HCEC 1CT (cell line): ENCODE results near the gene PRR14L.
"Not testable (repeated sequence)": the region's sequence is repeated elsewhere in the genome, so short reads cannot be mapped to it uniquely, and the experiment has no call there.

Source experiments
- DNase-seq: peaks from one replicate; pipeline ENCODE4 v3.0.0-alpha.2; 2017

Gene PRR14L

DNA sequence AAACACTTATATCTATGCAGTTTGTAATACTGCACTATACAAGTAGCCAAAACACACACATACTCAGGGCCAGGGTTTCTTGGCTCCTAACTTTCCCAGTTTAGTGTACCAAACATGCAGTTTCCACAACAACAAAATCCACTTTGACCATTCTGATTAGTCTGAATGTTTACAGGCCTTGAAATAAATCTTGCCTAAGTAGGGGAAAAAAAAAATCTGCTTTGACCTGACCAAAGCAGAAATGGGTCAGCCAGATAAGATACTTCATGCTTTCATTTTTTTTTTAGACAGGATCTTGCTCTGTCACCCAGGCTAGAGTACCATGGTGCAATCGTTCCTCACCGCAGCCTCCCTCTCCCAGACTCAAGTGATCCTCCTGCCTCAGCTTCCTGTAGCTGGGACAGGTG is 10.1 kb downstream of the PRR14L start:
- DNase-seq, result no peak

GRCh38 chr22:31738566-31738965 is 11.4 kb downstream of the PRR14L start:
- no peak for DNase-seq

GRCh38 chr22:31737932-31738331 is 12.0 kb downstream of the PRR14L start:
- no peak for DNase-seq

GRCh38 chr22:31736458-31736857 is 13.5 kb downstream of the PRR14L start:
- DNase-seq, result no peak

DNA sequence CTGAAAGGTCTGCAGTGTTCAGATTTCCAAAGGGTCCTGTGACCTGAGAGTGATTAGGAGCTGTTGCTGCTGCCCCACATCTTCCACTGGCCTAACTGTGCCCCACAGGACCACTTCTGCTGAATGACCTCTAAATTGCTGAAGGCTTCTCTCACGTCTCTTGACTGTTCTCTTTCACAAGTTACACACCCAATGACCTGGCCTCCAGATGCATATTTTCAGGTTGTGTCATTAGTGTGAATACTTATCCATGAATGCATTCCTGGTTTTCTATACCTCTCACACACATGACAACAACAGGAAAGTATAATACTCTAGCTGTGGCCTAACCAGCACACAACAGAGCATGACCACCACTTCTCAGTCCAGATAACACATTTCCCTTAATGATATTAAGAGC is 15.4 kb downstream of the PRR14L start:
- DNase-seq, result peak; percentile 84

DNA sequence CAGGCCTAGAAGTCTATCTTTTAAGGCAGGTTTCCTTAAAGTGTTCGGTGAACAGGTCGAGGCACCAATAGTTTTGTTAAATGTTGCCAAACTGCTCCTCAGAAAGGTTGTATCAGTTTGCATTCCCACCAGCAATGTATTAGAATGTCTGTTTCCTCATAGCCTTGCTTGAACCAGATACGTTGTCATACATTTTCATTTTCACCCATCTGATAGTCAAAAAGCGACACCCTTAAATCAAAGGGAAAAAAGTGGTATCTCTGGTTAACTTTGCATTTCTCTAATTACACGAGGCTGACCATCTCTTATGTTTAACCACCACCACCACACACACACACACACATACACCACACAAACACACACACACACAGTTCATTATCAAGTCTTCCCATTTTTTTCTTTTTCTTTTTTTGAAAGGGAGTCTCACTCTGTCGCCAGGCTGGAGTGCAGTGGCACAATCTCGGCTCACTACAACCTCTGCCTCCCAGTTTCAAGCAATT is 16.3 kb downstream of the PRR14L start:
- DNase-seq, result no peak

DNA sequence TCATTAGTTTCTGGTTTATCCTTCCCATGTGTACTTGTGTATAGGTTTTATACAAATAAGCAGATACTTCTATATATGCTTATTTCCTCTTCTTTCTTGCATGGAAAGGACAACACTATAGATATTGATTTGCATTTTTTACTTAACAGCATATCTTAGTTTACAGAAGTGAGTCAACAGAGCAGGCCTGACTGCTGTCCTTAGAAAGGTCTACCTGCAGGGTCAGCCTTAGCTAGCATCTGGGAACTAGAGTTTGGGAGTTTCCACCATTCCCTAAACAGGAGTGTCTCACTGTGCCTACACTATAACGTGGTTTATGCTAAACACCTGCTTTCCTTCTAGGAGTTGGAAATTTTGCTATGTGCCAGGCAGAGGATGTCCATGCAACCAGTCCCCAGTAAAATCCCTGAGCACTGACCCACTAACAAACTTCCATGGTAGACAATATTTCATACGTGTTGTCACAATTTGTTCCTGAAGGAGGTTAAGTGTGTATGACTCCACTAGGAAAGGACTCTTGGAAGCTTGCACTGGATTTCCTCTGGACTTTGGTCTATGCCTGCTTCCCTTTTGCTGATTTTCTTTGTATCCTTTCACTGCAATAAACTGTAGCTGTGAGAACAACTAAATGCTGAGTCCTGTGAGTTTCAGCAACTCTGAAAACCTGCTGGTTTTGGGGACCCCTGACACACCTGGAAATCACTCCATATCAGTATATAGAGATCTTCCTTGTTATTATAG is 17.7 kb downstream of the PRR14L start:
- no peak for DNase-seq

DNA sequence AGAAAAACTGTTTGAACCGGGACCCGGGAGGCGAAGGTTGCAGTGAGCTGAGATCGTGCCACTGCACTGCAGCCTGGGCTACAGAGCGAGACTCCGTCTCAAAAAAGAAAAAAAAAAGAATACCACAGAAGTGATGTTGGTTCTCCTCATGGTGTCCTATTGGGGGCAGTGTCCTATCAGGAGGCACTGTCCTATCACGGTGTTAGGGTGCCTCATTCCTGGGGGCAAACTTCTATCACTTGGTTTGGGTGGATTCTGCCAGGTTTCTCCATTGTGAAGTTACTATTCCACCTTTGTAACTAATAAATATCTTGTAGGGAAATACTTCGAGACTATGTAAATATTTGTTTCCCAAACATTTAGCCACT is 19.6 kb downstream of the PRR14L start:
- no peak for DNase-seq

GRCh38 chr22:31728857-31729256 is 21.1 kb downstream of the PRR14L start:
- DNase-seq, result no peak

DNA sequence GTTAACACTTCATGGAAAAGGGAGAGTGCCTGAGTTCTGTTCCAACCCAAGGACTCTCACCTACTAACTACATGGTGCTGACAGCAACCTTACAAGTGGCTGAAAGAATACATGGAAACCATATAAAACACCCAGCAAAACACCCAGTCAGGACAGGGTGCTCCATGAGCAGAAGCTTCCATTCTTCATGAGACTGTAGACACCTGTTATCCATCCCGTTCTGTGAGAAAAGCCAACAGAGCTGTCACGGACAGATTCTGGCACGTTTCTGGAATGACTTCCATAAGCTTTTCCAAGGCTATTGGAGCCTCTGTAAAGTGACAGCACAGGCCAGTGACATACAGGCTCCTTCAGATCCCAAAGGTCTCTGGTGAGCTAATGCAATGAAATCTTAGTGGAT is 23.2 kb downstream of the PRR14L start:
- no peak for DNase-seq

GRCh38 chr22:31723723-31724122 is 26.2 kb downstream of the PRR14L start:
- no peak for DNase-seq

- DNase-seq, result no peak
Observed at GRCh38 chr22:31719850-31720471, 30.0 kb downstream of the PRR14L start.

DNA sequence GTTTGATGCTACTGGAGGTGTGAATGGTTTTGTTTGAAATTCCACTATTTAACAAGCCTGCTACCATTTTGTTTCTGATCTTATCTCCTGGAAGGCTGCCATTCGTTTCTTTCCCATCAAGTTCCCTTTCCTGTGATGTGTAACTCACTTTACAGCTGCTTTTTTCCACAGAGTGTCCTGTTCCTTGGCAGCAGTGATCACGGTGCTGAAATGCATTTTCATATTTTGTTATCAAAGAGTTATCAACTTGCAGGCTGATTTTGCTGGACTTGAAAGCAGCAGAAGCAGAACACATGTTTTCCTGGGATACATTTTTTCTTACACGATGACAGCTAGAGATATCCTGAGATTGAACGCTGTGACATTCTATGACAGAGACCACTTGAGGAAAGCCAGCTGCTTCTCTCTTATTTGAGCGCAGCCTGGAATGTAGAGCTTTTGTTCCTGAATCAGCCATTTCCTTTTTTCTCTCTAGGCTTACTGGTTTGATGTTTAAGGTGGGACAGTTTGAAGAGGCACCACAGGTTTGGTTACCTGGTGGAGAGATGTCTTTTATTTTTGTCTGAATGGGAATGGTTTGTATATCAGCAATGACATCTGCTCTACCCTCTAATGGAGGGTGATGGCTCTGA is 34.7 kb downstream of the PRR14L start:
- DNase-seq, result no peak

- not testable (repeated sequence) for DNase-seq
Observed at GRCh38 chr22:31711226-31711625, 38.7 kb downstream of the PRR14L start.

DNA sequence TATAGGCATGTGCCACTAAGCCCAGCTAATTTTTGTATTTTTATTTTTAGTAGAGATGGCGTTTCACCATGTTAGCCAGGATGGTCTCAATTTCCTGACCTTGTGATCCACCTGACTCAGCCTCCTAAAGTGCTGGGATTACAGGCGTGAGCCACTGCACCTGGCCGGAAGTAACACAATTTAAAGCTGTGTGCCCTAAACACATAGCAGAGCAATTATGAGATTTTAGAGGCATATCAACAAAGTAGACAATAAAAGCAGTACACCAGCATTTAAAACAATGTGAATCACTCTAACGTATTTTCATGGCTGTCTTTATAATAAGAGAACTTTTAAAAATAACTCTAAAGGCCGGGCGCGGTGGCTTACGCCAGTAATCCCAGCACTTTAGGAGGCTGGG is 42.4 kb downstream of the PRR14L start:
- no peak for DNase-seq

DNA sequence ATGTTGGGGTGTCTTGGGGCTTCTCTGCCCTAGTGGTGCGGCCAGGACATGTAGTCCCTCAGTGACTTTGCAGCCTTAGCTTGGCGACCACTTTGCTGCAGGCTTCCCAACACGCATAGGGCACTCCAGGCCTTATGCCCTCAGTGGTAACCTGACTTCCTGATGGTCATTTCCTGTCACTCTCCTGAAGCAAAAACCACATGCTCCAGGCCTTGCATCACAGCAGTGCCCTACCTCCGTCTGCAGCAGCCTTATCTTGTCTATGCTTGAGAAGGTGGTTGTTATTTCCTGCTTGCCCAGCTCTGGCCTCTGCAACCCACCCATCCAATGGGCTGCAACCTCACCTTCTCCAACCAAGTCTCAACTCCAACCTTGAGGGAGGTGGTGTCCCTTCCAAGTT is 54.5 kb downstream of the PRR14L start:
- no peak for DNase-seq

- DNase-seq, result not testable (repeated sequence)
Observed at GRCh38 chr22:31694046-31694445, 55.9 kb downstream of the PRR14L start.

DNA sequence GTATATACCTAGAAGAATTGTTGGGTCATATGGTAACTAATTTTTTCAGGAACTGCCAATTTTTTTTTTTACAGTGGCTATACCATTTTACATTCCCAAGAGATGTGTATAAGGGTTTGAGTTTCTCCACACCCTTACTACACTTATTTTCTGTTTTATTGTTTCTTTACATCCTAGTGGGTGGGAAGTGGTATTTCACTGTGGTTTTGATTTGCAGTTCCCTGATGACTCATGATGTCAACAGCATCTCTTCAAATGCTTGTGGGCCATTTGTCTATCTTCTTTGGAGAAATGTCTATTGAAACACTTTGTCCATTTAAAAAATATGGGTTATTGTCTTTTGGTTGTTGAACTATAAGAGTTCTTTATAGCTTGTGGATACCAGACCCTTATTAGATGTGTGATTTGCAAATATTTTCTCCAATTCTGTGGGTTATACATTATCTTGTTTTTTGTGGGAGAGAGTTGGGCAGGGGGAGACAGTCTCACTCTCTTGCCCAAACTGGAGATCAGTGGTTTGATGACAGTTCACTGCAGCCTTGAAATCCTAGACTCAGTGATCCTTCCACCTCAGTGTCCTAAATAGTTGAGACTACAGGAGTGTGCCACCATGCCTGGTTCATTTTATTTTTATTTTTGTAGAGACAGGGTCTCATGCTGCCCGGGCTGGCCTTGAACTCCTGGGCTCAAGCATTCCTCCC is 57.6 kb downstream of the PRR14L start:
- peak; percentile 42 for DNase-seq

- DNase-seq, result no peak
Observed at GRCh38 chr22:31691408-31691807, 58.5 kb downstream of the PRR14L start.

- no peak for DNase-seq
Observed at GRCh38 chr22:31683181-31684105, 66.5 kb downstream of the PRR14L start.

DNA sequence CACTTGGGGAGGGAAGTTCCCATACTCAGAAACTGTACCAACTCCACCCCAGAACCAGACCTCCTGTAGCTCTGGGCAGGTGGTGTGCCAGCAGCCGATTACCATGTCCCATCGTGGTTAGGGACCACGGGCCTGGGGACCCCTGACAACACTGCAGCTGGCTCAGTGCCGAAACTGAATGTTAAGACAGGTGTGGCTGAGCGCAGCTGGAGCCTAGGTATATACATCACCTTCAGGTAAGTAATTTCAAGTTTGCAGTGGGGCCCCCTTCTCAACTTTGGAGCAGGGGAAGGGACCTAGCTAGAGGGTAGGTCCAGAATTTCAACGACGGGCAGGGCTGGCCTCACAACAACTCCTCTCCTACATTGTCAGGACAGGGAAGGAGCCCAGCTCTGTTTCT is 67.2 kb downstream of the PRR14L start:
- no peak for DNase-seq
